ENCODE measurements around the gene PTPRD.

PTPRD gene

GRCh38 chr9:8718121-8718725, 1894.6 kb downstream of the PTPRD start:
- Histone ChIP-seq H3K36me3 (ENCODE audit: insufficient read depth, insufficient read length, low read length) (no peaks in the 10 kb centered on the region), H3K9ac (ENCODE audit: insufficient read length, low read depth) (no peak overlapping the region), H3K4me1 (ENCODE audit: insufficient read depth, insufficient read length) (no peaks in the 10 kb centered on the region), H3K27me3 (ENCODE audit: insufficient read depth, insufficient read length) (no peaks in the 10 kb centered on the region), H3K4me3 (ENCODE audit: insufficient read length, low read depth) (no peak overlapping the region), H3K9me3 (ENCODE audit: insufficient read depth, low read length) (no peaks in the 10 kb centered on the region)
- DNase-seq (ENCODE audit: low read depth, low spot score): no peak
- no peak for TF ChIP-seq ZNF274 (IDR thresholded peaks at IDR 0.05; ENCODE audit: low read depth, low read length)
- TF ChIP-seq SUZ12 (IDR thresholded peaks at IDR 0.05; ENCODE audit: extremely low read depth, insufficient read depth, insufficient read length): no peak
- no peak for TF ChIP-seq YY1 (IDR thresholded peaks at IDR 0.05; ENCODE audit: insufficient read depth, insufficient read length)

GRCh38 chr9:8717146-8717545, 1895.7 kb downstream of the PTPRD start:
- no peak for DNase-seq (ENCODE audit: low read depth, low spot score)
- H3K27me3 ChIP-seq (ENCODE audit: insufficient read depth, insufficient read length): no peaks in the 10 kb centered on the region
- TF ChIP-seq ZNF274 (IDR thresholded peaks at IDR 0.05; ENCODE audit: low read depth, low read length) (no peak), SUZ12 (IDR thresholded peaks at IDR 0.05; ENCODE audit: extremely low read depth, insufficient read depth, insufficient read length) (no peak), YY1 (IDR thresholded peaks at IDR 0.05; ENCODE audit: insufficient read depth, insufficient read length) (no peak)
- no peak overlapping the region for H3K4me3 ChIP-seq (ENCODE audit: insufficient read length, low read depth)
- no peak overlapping the region for H3K9ac ChIP-seq (ENCODE audit: insufficient read length, low read depth)
- H3K9me3 ChIP-seq (ENCODE audit: insufficient read depth, low read length): no peaks in the 10 kb centered on the region
- H3K36me3 ChIP-seq (ENCODE audit: insufficient read depth, insufficient read length, low read length): no peaks in the 10 kb centered on the region
- H3K4me1 ChIP-seq (ENCODE audit: insufficient read depth, insufficient read length): no peaks in the 10 kb centered on the region

- H3K4me1 ChIP-seq (ENCODE audit: insufficient read depth, insufficient read length): no peaks in the 10 kb centered on the region
- no peak for TF ChIP-seq YY1 (IDR thresholded peaks at IDR 0.05; ENCODE audit: insufficient read depth, insufficient read length)
- TF ChIP-seq ZNF274 (IDR thresholded peaks at IDR 0.05; ENCODE audit: low read depth, low read length): no peak
- TF ChIP-seq SUZ12 (IDR thresholded peaks at IDR 0.05; ENCODE audit: extremely low read depth, insufficient read depth, insufficient read length): no peak
- no peak overlapping the region for H3K9ac ChIP-seq (ENCODE audit: insufficient read length, low read depth)
- no peaks in the 10 kb centered on the region for H3K36me3 ChIP-seq (ENCODE audit: insufficient read depth, insufficient read length, low read length)
- H3K9me3 ChIP-seq (ENCODE audit: insufficient read depth, low read length): no peaks in the 10 kb centered on the region
- H3K4me3 ChIP-seq (ENCODE audit: insufficient read length, low read depth): no peak overlapping the region
- H3K27me3 ChIP-seq (ENCODE audit: insufficient read depth, insufficient read length): no peaks in the 10 kb centered on the region
- no peak for DNase-seq (ENCODE audit: low read depth, low spot score)
Measured at GRCh38 chr9:8715788-8716187, 1897.0 kb downstream of the PTPRD start.

- Histone ChIP-seq H3K9ac (ENCODE audit: insufficient read length, low read depth) (no peak overlapping the region), H3K36me3 (ENCODE audit: insufficient read depth, insufficient read length, low read length) (no peaks in the 10 kb centered on the region), H3K4me1 (ENCODE audit: insufficient read depth, insufficient read length) (no peaks in the 10 kb centered on the region), H3K4me3 (ENCODE audit: insufficient read length, low read depth) (no peak overlapping the region), H3K9me3 (ENCODE audit: insufficient read depth, low read length) (no peaks in the 10 kb centered on the region), H3K27me3 (ENCODE audit: insufficient read depth, insufficient read length) (no peaks in the 10 kb centered on the region)
- DNase-seq (ENCODE audit: low read depth, low spot score): no peak
- TF ChIP-seq SUZ12 (IDR thresholded peaks at IDR 0.05; ENCODE audit: extremely low read depth, insufficient read depth, insufficient read length) (no peak), ZNF274 (IDR thresholded peaks at IDR 0.05; ENCODE audit: low read depth, low read length) (no peak), YY1 (IDR thresholded peaks at IDR 0.05; ENCODE audit: insufficient read depth, insufficient read length) (no peak)
Measured at GRCh38 chr9:8713811-8714165, 1899.0 kb downstream of the PTPRD start.

- Histone ChIP-seq H3K9ac (ENCODE audit: insufficient read length, low read depth) (no peak overlapping the region), H3K27me3 (ENCODE audit: insufficient read depth, insufficient read length) (no peaks in the 10 kb centered on the region), H3K4me1 (ENCODE audit: insufficient read depth, insufficient read length) (no peaks in the 10 kb centered on the region), H3K36me3 (ENCODE audit: insufficient read depth, insufficient read length, low read length) (no peaks in the 10 kb centered on the region), H3K9me3 (ENCODE audit: insufficient read depth, low read length) (no peaks in the 10 kb centered on the region), H3K4me3 (ENCODE audit: insufficient read length, low read depth) (no peak overlapping the region)
- DNase-seq (ENCODE audit: low read depth, low spot score): no peak
- TF ChIP-seq ZNF274 (IDR thresholded peaks at IDR 0.05; ENCODE audit: low read depth, low read length) (no peak), YY1 (IDR thresholded peaks at IDR 0.05; ENCODE audit: insufficient read depth, insufficient read length) (no peak), SUZ12 (IDR thresholded peaks at IDR 0.05; ENCODE audit: extremely low read depth, insufficient read depth, insufficient read length) (no peak)
Measured at GRCh38 chr9:8713149-8713810, 1899.5 kb downstream of the PTPRD start.

GRCh38 chr9:8709731-8710130, 1903.1 kb downstream of the PTPRD start:
- H3K4me3 ChIP-seq (ENCODE audit: insufficient read length, low read depth): no peak overlapping the region
- H3K9ac ChIP-seq (ENCODE audit: insufficient read length, low read depth): no peak overlapping the region
- DNase-seq (ENCODE audit: low read depth, low spot score): no peak
- no peaks in the 10 kb centered on the region for H3K4me1 ChIP-seq (ENCODE audit: insufficient read depth, insufficient read length)
- H3K36me3 ChIP-seq (ENCODE audit: insufficient read depth, insufficient read length, low read length): no peaks in the 10 kb centered on the region
- H3K27me3 ChIP-seq (ENCODE audit: insufficient read depth, insufficient read length): no peaks in the 10 kb centered on the region
- H3K9me3 ChIP-seq (ENCODE audit: insufficient read depth, low read length): no peaks in the 10 kb centered on the region
- no peak for TF ChIP-seq SUZ12 (IDR thresholded peaks at IDR 0.05; ENCODE audit: extremely low read depth, insufficient read depth, insufficient read length)
- TF ChIP-seq YY1 (IDR thresholded peaks at IDR 0.05; ENCODE audit: insufficient read depth, insufficient read length): no peak
- no peak for TF ChIP-seq ZNF274 (IDR thresholded peaks at IDR 0.05; ENCODE audit: low read depth, low read length)

- TF ChIP-seq ZNF274 (IDR thresholded peaks at IDR 0.05; ENCODE audit: low read depth, low read length) (no peak), YY1 (IDR thresholded peaks at IDR 0.05; ENCODE audit: insufficient read depth, insufficient read length) (no peak), SUZ12 (IDR thresholded peaks at IDR 0.05; ENCODE audit: extremely low read depth, insufficient read depth, insufficient read length) (no peak)
- no peaks in the 10 kb centered on the region for H3K9me3 ChIP-seq (ENCODE audit: insufficient read depth, low read length)
- no peak overlapping the region for H3K4me3 ChIP-seq (ENCODE audit: insufficient read length, low read depth)
- no peaks in the 10 kb centered on the region for H3K27me3 ChIP-seq (ENCODE audit: insufficient read depth, insufficient read length)
- H3K4me1 ChIP-seq (ENCODE audit: insufficient read depth, insufficient read length): no peaks in the 10 kb centered on the region
- H3K9ac ChIP-seq (ENCODE audit: insufficient read length, low read depth): no peak overlapping the region
- DNase-seq (ENCODE audit: low read depth, low spot score): no peak
- no peaks in the 10 kb centered on the region for H3K36me3 ChIP-seq (ENCODE audit: insufficient read depth, insufficient read length, low read length)
Measured at GRCh38 chr9:8708728-8709127, 1904.1 kb downstream of the PTPRD start.
